Activated T-cell treated with anti-CD3 and anti-CD28 coated beads, Interleukin-2, amount 50 U/mL, for 24 hours (primary cell): ENCODE measurements around the gene TXNDC11.
A peak's percentile ranks its signal among the peaks of the same experiment; 100 is the strongest.

ENCODE experiments used
- DNase-seq: peaks from one replicate; pipeline ENCODE4 v3.0.0-alpha.2; 2020
- H3K27ac Mint-ChIP-seq: 2 replicates; pipeline ENCODE4 v1.8.0; 2020; ENCODE audit warnings: mild to moderate bottlenecking, mixed read lengths
- H3K27me3 Mint-ChIP-seq: 2 replicates; pipeline ENCODE4 v1.8.0; 2020; ENCODE audit warnings: mixed read lengths
- H3K36me3 Mint-ChIP-seq: 2 replicates; pipeline ENCODE4 v1.8.0; 2020; ENCODE audit warnings: low read depth, mixed read lengths
- H3K4me1 Mint-ChIP-seq: 2 replicates; pipeline ENCODE4 v1.8.0; 2020; ENCODE audit warnings: low read depth, mixed read lengths
- H3K4me3 Mint-ChIP-seq: 2 replicates; pipeline ENCODE4 v1.8.0; 2020; ENCODE audit warnings: mild to moderate bottlenecking, moderate library complexity, mixed read lengths
- H3K9me3 Mint-ChIP-seq: 2 replicates; pipeline ENCODE4 v1.8.0; 2020; ENCODE audit warnings: mixed read lengths

Gene TXNDC11

DNA sequence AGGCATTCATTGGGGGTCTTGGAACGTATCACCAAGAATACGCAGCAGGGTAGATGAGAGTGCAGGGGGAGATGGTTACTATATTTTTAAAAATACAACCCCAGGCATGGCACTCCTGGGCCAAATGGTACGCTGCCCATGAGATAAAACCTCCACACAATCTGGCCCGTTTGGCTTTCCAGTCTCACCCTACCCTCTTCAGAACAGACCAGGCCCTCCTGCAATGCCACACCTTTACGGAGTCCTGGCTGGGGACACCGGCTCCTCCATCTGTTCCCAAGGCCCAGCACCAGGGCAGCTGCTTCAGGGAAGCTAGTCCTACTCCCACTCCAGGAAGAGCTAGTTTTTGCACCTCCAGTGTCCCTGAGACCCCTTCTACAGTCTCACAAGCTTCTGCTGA is 50.0 kb downstream of the TXNDC11 start:
- H3K9me3 Mint-ChIP-seq = no peaks in the 10 kb centered on the region
- no peak overlapping the region for H3K4me3 Mint-ChIP-seq
- H3K36me3 Mint-ChIP-seq = peaks cover 93% of the 10 kb centered on the region
- DNase-seq = no peak
- no peaks in the 10 kb centered on the region for H3K27me3 Mint-ChIP-seq
- H3K4me1 Mint-ChIP-seq = peaks cover 42% of the 10 kb centered on the region
- H3K27ac Mint-ChIP-seq = peak overlapping the region; percentile 50

DNA sequence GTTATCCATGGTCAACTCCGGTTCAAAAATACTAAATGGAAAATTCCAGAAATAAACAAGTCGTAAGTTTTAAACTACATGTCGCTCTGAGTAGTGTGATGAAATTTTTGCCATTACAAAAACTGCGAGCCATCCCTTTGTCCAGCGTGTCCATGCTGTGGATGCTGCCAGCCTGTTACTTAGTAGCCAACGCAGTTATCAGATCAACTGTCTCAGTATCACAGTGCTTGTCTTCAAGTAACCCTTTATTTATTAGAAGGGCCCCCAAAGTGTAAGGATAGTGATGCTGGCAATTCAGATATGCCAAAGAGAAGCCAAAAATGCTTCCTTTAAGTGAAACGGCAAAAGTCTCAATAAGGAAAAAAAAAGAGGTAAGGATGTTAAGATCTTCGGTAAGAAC is 50.5 kb downstream of the TXNDC11 start:
- peaks cover 41% of the 10 kb centered on the region for H3K4me1 Mint-ChIP-seq
- H3K36me3 Mint-ChIP-seq = peaks cover 93% of the 10 kb centered on the region
- H3K4me3 Mint-ChIP-seq = no peak overlapping the region
- no peak overlapping the region for H3K27ac Mint-ChIP-seq
- DNase-seq = no peak
- H3K27me3 Mint-ChIP-seq = no peaks in the 10 kb centered on the region
- H3K9me3 Mint-ChIP-seq = no peaks in the 10 kb centered on the region

DNA sequence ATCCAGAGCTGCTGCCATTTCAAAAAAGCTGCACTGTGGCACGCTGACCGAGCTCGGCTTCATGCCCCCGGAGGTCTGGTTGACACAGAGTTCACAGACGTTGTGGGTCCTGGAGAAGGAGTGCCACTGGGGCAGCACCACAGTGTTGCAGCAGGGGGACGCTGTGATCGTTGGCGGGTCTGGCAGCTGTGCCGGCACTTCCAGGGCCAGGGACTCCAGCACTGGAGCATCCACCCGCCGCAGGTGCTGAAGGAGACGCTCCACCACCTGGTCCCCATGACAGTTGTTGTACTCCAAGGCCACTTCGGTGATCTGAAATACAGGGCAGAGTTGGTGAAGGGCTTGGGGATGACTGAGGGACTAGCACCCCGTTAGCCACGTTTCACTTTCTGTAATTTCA is 50.9 kb downstream of the TXNDC11 start:
- Mint-ChIP-seq H3K27ac (no peak overlapping the region), H3K9me3 (no peaks in the 10 kb centered on the region), H3K36me3 (peaks cover 93% of the 10 kb centered on the region), H3K4me1 (peaks cover 37% of the 10 kb centered on the region), H3K27me3 (no peaks in the 10 kb centered on the region), H3K4me3 (no peak overlapping the region)
- no peak for DNase-seq

DNA sequence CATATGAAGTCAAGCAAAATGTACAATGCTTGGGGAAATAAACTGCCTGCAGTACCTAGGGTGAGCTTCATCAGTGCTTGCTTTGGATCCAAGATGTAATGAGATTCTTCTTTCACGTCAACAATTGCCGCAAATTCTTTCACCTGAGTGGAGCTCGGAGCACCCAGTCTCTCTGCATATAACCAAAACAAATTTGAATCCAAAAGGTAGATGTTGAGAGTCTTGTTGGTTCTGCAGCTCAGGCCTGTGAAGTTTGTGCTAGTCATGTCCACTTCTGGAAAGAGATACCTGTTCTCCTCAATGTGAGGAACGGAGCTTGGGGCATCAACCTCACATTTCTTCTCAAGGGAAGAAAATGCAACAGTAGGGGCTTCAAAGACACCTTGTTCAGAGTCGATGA is 51.4 kb downstream of the TXNDC11 start:
- no peak overlapping the region for H3K4me3 Mint-ChIP-seq
- peaks cover 93% of the 10 kb centered on the region for H3K36me3 Mint-ChIP-seq
- H3K4me1 Mint-ChIP-seq = peaks cover 32% of the 10 kb centered on the region
- H3K27me3 Mint-ChIP-seq = no peaks in the 10 kb centered on the region
- H3K27ac Mint-ChIP-seq = no peak overlapping the region
- no peak for DNase-seq
- H3K9me3 Mint-ChIP-seq = no peaks in the 10 kb centered on the region

DNA sequence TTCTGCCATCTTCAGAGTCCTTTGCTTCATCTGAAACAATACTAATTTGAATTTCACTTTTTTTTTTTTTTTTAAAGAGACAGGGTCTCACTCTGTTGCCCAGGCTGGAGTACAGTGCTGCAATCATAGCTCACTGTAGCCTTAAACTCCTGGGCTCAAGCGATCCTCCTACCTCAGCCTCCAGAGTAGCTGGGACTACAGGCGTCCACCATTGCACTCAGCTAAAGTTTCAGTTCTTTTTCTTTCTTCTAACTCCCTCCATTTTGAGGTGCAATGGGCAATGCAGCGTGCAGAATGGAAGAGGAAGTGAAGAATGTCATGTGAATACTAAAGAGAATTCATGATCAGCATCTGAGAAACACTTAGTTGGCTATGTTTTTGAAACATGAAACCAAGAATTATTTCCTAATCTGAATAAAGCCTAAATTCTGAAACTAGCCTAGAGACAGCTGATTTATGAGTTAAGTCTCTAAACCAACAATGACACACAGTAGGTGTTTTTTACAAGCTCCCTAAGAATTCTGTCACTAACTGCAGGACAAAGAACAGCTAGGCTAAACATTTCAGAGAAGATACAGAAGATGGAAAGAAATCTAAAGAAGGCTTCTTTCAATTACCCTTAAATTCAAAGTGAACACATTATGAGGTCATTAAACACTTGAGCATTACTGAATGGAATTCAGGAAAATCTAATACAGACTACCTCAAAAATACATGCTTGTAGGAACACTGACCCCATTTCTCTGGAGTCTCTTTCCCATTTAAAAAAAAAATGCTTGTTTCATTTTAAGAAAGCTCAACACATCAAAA is 53.4 kb downstream of the TXNDC11 start:
- no peak for DNase-seq
- Mint-ChIP-seq H3K27ac (peak overlapping the region; percentile 78), H3K4me1 (peaks cover 26% of the 10 kb centered on the region), H3K9me3 (no peaks in the 10 kb centered on the region), H3K36me3 (peaks cover 94% of the 10 kb centered on the region), H3K4me3 (no peak overlapping the region), H3K27me3 (no peaks in the 10 kb centered on the region)

DNA sequence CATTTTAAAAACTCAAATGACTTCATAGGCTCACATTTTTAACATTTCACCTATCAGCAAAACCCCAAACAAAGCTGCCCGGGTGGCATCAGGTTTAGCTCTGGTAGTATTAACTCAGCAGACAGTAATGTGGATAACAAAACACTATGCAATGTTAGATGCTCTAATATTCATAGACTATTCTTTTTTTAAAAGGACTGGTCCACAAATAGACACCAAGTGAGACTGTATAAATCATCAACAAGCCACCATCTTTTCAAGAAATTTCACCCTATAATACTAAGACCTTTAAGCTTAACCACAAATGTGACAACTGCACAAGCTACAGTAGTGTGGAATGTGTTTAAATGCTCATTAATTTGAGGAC is 54.2 kb downstream of the TXNDC11 start:
- Mint-ChIP-seq H3K4me3 (no peak overlapping the region), H3K36me3 (peaks cover 94% of the 10 kb centered on the region), H3K27ac (peak overlapping the region; percentile 37), H3K27me3 (no peaks in the 10 kb centered on the region), H3K9me3 (no peaks in the 10 kb centered on the region), H3K4me1 (peaks cover 27% of the 10 kb centered on the region)
- no peak for DNase-seq

DNA sequence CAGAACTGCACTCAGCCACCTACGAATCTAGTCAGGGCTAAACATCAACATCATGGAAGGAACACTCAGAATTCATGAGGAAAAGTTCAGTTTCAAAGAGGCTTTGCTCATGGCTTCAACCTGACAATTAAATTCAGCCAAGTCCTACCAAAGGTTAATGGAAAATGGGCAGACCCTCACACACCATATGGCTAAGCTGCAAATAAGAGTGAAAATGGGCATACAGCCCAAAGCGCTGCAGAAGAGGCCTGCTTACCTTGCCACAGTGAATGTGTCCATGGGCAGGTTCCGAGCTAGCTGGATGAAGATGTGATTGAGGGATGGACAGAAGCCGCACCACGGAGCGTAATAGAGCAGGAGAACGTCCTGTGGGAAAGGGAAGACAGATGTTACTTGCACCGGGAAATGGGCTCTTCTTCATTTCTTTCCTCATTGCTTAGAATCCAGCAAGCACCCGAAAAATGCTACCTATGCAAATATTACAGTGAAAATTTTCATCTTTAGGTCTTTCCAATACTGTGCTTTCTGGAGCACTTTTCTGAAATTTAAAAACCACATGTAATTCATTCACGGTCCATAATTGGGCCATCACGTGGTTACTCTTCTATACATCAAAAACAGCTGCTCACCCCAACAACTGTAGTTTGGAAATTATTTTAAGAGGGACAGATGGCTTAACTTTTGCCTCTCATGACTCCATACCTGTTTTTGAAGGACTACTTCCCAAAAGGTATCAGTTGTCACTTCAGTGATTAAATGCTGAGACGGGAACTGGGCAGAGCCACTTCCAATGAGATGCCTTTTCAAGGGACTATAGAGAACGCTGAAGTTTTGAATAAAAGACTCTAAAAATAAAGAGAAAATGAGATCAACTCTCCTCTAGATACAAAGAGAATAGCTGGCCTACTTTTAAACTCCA is 54.8 kb downstream of the TXNDC11 start:
- no peak overlapping the region for H3K4me3 Mint-ChIP-seq
- no peaks in the 10 kb centered on the region for H3K27me3 Mint-ChIP-seq
- DNase-seq = no peak
- peaks cover 96% of the 10 kb centered on the region for H3K36me3 Mint-ChIP-seq
- no peaks in the 10 kb centered on the region for H3K9me3 Mint-ChIP-seq
- H3K4me1 Mint-ChIP-seq = peaks cover 33% of the 10 kb centered on the region
- H3K27ac Mint-ChIP-seq = peak overlapping the region; percentile 61

DNA sequence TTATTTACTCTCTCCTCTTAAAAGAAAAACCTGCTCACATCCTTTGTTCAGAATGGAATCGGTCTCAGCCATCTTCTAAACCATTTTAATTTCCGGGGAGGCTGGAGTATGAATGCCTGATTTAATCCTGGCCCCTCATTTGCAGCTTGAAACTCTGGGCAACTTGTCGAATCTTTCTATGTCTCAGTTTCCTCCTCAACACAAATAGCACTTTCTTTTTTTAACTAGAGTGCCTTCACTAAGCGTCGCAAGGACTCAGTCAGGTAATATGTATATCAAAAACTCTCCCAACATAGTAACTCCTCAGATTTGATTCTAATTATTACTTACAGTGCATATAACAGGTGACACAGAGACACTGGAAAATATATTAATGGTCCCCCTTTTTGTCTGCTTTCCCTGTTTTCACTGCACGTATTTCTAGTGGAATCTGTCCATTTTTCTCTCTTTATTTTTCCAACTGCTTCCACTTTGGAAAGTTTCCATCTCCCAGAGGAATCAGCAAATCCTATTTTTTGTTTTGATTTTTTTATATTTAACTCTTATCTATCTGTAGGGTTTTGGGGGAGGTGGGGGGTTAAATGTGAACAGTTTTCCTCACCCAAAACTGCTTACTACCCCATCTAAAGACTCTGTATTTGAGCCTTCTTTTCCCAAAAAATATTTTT is 55.8 kb downstream of the TXNDC11 start:
- peaks cover 43% of the 10 kb centered on the region for H3K4me1 Mint-ChIP-seq
- no peaks in the 10 kb centered on the region for H3K9me3 Mint-ChIP-seq
- peaks cover 97% of the 10 kb centered on the region for H3K36me3 Mint-ChIP-seq
- no peak for DNase-seq
- H3K4me3 Mint-ChIP-seq = no peak overlapping the region
- H3K27me3 Mint-ChIP-seq = no peaks in the 10 kb centered on the region
- peak overlapping the region; percentile 53 for H3K27ac Mint-ChIP-seq

DNA sequence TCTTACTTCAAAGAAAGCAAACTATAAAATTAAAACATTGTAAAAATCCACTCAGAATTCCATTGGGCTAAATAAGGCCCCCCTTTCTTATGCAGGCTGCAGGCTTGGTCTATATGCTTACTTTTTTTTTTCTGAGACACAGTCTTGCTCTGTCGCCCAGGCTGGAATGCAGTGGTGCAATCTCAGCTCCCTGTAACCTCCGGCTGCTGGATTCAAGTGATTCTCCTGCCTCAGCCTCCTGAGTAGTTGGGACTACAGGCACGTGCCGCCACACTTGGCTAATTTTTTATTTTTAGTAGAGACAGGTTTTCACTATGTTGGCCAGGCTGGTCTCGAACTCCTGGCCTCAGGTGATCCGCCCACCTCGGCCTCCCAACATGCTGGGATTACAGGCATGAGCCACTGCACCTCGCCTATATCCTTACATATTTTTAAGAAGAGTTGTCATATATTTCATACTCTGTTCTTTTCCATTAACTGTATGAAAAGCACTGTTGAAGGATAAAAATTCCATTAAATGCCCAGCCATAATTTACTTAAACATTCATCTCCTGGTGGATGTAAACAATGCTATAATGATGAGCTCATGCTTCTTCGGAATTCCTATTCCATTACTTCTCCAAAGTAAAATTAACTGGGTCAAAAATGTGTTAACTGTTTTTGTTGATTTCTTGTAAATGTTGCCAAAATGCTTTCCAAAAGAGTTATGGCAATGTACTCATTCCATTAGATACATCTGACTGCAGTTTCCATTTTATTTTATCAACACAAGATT is 56.6 kb downstream of the TXNDC11 start:
- Mint-ChIP-seq H3K36me3 (peaks cover 97% of the 10 kb centered on the region), H3K27ac (peak overlapping the region; percentile 26), H3K4me1 (peaks cover 50% of the 10 kb centered on the region), H3K4me3 (no peak overlapping the region), H3K27me3 (no peaks in the 10 kb centered on the region), H3K9me3 (no peaks in the 10 kb centered on the region)
- DNase-seq = no peak

DNA sequence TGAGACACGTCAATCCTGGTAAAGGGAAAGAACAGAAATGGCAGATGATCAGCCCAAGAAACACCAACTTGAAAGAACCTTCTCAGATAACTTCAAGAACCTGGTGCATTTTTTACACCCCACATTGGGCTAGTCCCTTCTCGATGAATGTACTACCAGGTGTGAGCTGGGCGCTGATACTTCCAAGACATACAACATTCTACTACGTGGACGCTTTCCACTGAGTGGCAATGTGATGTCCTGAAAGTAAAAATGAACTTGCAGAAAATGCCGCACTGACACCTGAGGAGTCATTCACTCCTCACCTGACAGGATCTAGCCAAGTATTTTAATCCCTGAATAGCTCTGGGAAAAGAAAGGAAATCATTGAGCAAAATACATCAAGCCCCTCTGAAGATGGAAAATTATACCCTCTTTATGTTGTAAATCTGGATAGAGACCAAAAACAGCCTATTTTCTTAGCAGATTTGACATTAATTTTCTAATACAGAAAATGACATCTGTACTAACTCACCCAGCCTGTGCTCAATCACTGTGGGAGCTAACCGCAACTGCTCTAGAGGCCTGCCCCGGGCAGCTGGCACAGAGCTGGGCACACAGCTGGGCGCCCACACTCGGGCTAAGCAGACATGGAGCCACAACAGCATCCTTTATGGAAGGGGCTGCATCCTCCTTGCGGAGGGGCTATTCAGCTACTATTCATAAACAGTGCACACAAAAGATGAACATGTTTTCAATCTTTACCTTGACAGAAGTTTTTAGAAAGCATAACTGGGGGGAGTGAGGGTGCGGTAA is 58.2 kb downstream of the TXNDC11 start:
- H3K27me3 Mint-ChIP-seq = no peaks in the 10 kb centered on the region
- H3K36me3 Mint-ChIP-seq = peaks cover 97% of the 10 kb centered on the region
- H3K4me3 Mint-ChIP-seq = no peak overlapping the region
- H3K9me3 Mint-ChIP-seq = no peaks in the 10 kb centered on the region
- H3K27ac Mint-ChIP-seq = peak overlapping the region; percentile 31
- no peak for DNase-seq
- peaks cover 53% of the 10 kb centered on the region for H3K4me1 Mint-ChIP-seq

DNA sequence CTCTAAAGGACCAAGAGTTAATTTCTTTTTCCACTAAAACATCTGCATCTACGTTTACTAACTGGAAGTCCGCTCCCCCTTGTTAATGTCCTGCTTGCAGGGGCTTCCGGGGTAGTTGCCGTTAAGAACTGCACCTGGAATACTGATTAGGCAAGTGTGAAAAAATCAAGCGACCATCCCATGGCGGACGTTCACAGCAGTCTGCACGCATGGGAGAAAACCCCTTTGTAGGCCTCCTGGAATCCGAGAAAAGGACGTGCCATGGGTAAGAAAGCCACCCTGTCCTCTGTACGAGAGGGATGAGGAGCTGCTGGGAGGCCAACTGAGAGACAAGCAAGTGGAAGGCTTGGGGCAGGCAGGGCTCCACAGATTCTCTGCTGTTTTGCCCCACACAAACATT is 59.5 kb downstream of the TXNDC11 start:
- H3K4me3 Mint-ChIP-seq = no peak overlapping the region
- H3K27me3 Mint-ChIP-seq = no peaks in the 10 kb centered on the region
- no peaks in the 10 kb centered on the region for H3K9me3 Mint-ChIP-seq
- peak overlapping the region; percentile 88 for H3K27ac Mint-ChIP-seq
- peaks cover 53% of the 10 kb centered on the region for H3K4me1 Mint-ChIP-seq
- H3K36me3 Mint-ChIP-seq = peaks cover 97% of the 10 kb centered on the region
- no peak for DNase-seq

DNA sequence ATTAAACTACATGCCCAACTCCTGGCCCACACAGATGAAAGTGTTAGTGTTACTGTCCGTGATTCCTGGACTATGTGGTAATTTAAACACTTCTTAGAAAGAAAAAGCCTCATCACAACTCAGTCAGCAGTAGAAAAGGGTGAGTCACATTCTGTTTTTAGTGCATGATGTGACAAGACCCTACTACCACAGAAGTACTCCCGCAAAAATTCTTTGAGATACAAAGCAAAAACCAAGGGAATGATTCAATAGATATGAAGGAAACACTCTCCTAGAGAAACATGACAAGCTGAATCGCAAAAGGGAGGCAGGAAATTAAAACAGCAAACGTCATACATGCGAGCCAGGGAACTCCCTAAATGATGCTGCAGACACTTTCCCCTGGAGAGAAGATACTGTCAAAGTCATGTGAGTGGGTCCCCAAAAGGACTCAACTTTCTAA is 60.0 kb downstream of the TXNDC11 start:
- Mint-ChIP-seq H3K27me3 (no peaks in the 10 kb centered on the region), H3K4me1 (peaks cover 57% of the 10 kb centered on the region), H3K4me3 (no peak overlapping the region), H3K9me3 (no peaks in the 10 kb centered on the region), H3K36me3 (peaks cover 97% of the 10 kb centered on the region), H3K27ac (peak overlapping the region; percentile 88)
- DNase-seq = no peak

DNA sequence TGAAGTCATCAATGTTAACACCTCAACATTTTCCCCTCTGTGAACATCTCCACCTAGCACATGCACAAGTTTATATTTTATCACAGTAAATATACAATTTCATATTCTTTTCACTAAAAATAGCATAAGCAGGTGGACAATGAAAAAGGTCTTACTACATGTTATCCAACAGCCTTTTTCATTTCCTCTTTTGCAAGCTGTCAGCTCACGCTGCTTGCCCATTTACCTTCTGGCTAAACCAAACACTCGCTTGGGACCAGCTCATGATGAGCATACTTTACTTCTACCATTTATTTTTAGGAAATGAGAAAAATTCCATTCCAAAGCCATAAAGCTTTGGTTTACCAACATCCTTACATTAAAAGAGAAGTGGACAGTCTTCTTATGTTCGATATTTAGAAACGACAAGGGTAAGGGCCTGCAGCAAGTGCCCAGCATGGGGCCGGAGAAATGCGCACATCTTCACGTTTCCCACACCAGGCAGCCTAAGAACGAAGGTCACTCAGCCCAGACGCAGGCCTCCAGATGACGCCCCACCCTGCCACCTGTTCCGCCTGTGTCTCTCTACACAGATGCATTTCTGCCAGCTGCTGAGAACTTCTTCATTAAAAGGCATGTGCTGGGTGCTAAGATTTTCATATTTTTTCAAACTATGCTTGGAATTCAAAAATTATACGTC is 60.5 kb downstream of the TXNDC11 start:
- peak overlapping the region; percentile 88 for H3K27ac Mint-ChIP-seq
- H3K9me3 Mint-ChIP-seq = no peaks in the 10 kb centered on the region
- DNase-seq = no peak
- H3K4me1 Mint-ChIP-seq = peaks cover 63% of the 10 kb centered on the region
- no peaks in the 10 kb centered on the region for H3K27me3 Mint-ChIP-seq
- H3K4me3 Mint-ChIP-seq = no peak overlapping the region
- H3K36me3 Mint-ChIP-seq = peaks cover 97% of the 10 kb centered on the region
